Measurements from ENCODE around the gene RPL9. TPM values are rescaled to one million over a fixed set of nuclear protein-coding genes. Genes with fewer than 3 reads are reported as not detected.

Gene RPL9
- 2,148 and 2,808 TPM in 2 replicates for total RNA-seq (2016; rRNA removed; fragmentation: Illumina TruSeq; extraction: Trizol)
- 2,980 and 3,556 TPM in 2 replicates for total RNA-seq (2016; cell fraction: cytosol; rRNA removed; fragmentation: Illumina TruSeq; extraction: Trizol; ENCODE audit: low read depth)
- total RNA-seq (2016; cell fraction: insoluble cytoplasmic fraction; rRNA removed; fragmentation: Illumina TruSeq; extraction: Trizol): 2,243 and 2,719 TPM in 2 replicates
- total RNA-seq (2016; cell fraction: membrane; rRNA removed; fragmentation: Illumina TruSeq; extraction: Trizol): 4,819 and 5,825 TPM in 2 replicates
- 939 and 947 TPM in 2 replicates for total RNA-seq (2016; cell fraction: nucleus; rRNA removed; fragmentation: Illumina TruSeq; extraction: Trizol)
- polyA plus RNA-seq (2011; rRNA removed): 849 and 993 TPM in 2 replicates
- polyA plus RNA-seq (2011; cell fraction: cytosol; rRNA removed): 1,096 and 1,918 TPM in 2 replicates
- 226 and 300 TPM in 2 replicates for polyA plus RNA-seq (2011; cell fraction: nucleus; rRNA removed)
- polyA plus RNA-seq (2012): 2,363 and 2,846 TPM in 2 replicates
- 1,711 and 1,965 TPM in 2 replicates for polyA plus RNA-seq (2016; cell fraction: cytosol; fragmentation: Illumina TruSeq; extraction: Trizol; ENCODE audit: low read depth)
- polyA plus RNA-seq (2016; cell fraction: insoluble cytoplasmic fraction; fragmentation: Illumina TruSeq; extraction: Trizol; ENCODE audit: low read depth): 1,418 and 1,522 TPM in 2 replicates
- polyA plus RNA-seq (2016; cell fraction: membrane; fragmentation: Illumina TruSeq; extraction: Trizol; ENCODE audit: low read depth): 2,738 and 2,765 TPM in 2 replicates
- polyA plus RNA-seq (2016; cell fraction: nucleus; fragmentation: Illumina TruSeq; extraction: Trizol; ENCODE audit: insufficient read depth, low read depth): 819 and 843 TPM in 2 replicates
- 55.2 and 89.0 TPM in 2 replicates for polyA minus RNA-seq (2011; rRNA and poly(A)+ RNA removed; ENCODE audit: low replicate concordance)
- polyA minus RNA-seq (2011; cell fraction: cytosol; rRNA and poly(A)+ RNA removed): 458 and 550 TPM in 2 replicates
- 350 and 404 TPM in 2 replicates for polyA minus RNA-seq (2011; cell fraction: nucleus; rRNA and poly(A)+ RNA removed)
- Bru-seq, nascent RNA: percentile 99 among the genes with signal in this experiment
- percentile 99 among the genes with signal in this experiment for BruChase-seq, experiment 1, labeled RNA remaining after a 6-hour chase
- BruChase-seq, experiment 2, labeled RNA remaining after a 2-hour chase: percentile 99 among the genes with signal in this experiment
- long read RNA-seq, experiment 1, transcript RPL9-203 (7 exons, 1,127 nt): minor isoform, 66 of 350 reads
- long read RNA-seq, experiment 1, transcript RPL9-214 (8 exons, 2,354 nt): major isoform, 243 of 350 reads
- long read RNA-seq, experiment 1, partial matches to known transcripts: 8 of 350 reads
- long read RNA-seq, experiment 1, other reads (novel, unspliced or antisense): 26 of 350 reads
- long read RNA-seq, experiment 2, transcript RPL9-203 (7 exons, 1,127 nt): major isoform, 319 of 452 reads
- long read RNA-seq, experiment 2, transcript RPL9-213 (4 exons, 973 nt): minor isoform, 7 of 452 reads
- long read RNA-seq, experiment 2, transcript RPL9-210 (3 exons, 619 nt): minor isoform, 5 of 452 reads
- long read RNA-seq, experiment 2, transcript RPL9-214 (8 exons, 2,354 nt): minor isoform, 19 of 452 reads
- long read RNA-seq, experiment 2, partial matches to known transcripts: 32 of 452 reads
- long read RNA-seq, experiment 2, other reads (novel, unspliced or antisense): 70 of 452 reads

- in situ Hi-C loops (cut with HindIII; ENCODE audit: extremely low pct_ligation_motif_present, low pct_unique_long_range_greater_than_20kb) (no loop called here), intact Hi-C loops (cut with micrococcal nuclease; ENCODE audit: unreplicated experiment) (loop anchor here (2.0 kb wide), 1 partner anchor 48 kb away; no protein-coding TSS in a partner anchor)
- POLR2A ChIA-PET: interaction anchor here (0.6 to 4.0 kb wide), 27 partner anchors 8 to 597 kb away, joined by 3 to 50 read pairs (median 5); partner anchors contain the start of genes KLB, RFC1, SMIM14 and UBE2K
- ATAC-seq: peak; percentile 95
- Histone ChIP-seq H2AFZ (ENCODE audit: low read length) (no peak within 1 kb of the TSS), H3K36me3 (replicated peaks in 1 of 2; ENCODE audit: control insufficient read depth in 1 of 2, insufficient read depth in 2 of 2, low read length in 2 of 2) (peaks cover 8 to 46% of the 10 kb centered on the region in 2 experiments), H4K20me1 (ENCODE audit: insufficient read depth, low read length) (peaks cover 39% of the 10 kb centered on the region), H3K27me3 (ENCODE audit: control insufficient read depth in 1 of 2, insufficient read depth in 2 of 2, low read length in 2 of 2) (no peaks in the 10 kb centered on the region; a peak in 1 of 5 replicates), H3K27ac (ENCODE audit: extremely low read length, insufficient read depth, low read length) (peak within 1 kb of the TSS; percentile 87), H3K4me3 (replicated peaks in 1 of 3; ENCODE audit: insufficient read depth in 1 of 3, low read depth in 2 of 3, low read length in 3 of 3) (peak within 1 kb of the TSS; percentile 84 to 97 (median 93)), H3K79me2 (ENCODE audit: insufficient read depth, low read length) (peaks cover 52% of the 10 kb centered on the region), H3K9me3 (ENCODE audit: low read length) (no peaks in the 10 kb centered on the region), H3K9ac (ENCODE audit: insufficient read depth, low read depth, low read length) (peak within 1 kb of the TSS; percentile 97), H3K4me2 (ENCODE audit: low read depth, low read length) (peak within 1 kb of the TSS; percentile 91), H3K4me1 (ENCODE audit: insufficient read depth, low read length) (peaks cover 51% of the 10 kb centered on the region)
- peak; percentile 87 for FAIRE-seq
- under 1% methylated on average over 24 of the region's 55 CpGs for WGBS (ENCODE audit: low lambda C conversion rate)
- CTCF ChIA-PET (ENCODE audit: low intra/inter-chr PET ratio, low total read pairs): no interaction called here
- no TSS peak for BruUV-seq (replicated peaks)
- peak; percentile 96 for DNase-seq (ENCODE audit: low spot score)
- no peak; the same call in 1 of the 2 replicates for TF ChIP-seq KDM3A (CRISPR knock-in tag; IDR thresholded peaks at IDR 0.05; ENCODE audit: low read depth)
- no peak for TF ChIP-seq ZFP36L2 (CRISPR knock-in tag; IDR thresholded peaks at IDR 0.05)
- peak; percentile 98 for TF ChIP-seq ZFX (CRISPR knock-in tag; IDR thresholded peaks at IDR 0.05; ENCODE audit: low read depth)
- TF ChIP-seq ZEB1 (IDR thresholded peaks at IDR 0.05; ENCODE audit: insufficient replicate concordance, low read depth): peak; percentile 55
- TF ChIP-seq BRF2 (CRISPR knock-in tag; IDR thresholded peaks at IDR 0.05): peak; percentile 20; the same call in 1 of the 2 replicates
- TF ChIP-seq ZNF430 (CRISPR knock-in tag; IDR thresholded peaks at IDR 0.05): no peak; the same call in none of the 2 replicates
- TF ChIP-seq ZSCAN30 (CRISPR knock-in tag; IDR thresholded peaks at IDR 0.05): 0 out of 2 replicates have a peak, but pooled peaks have one; percentile 15
- peak; percentile 77 for TF ChIP-seq HNRNPLL (IDR thresholded peaks at IDR 0.05; ENCODE audit: low read depth, low read length, poor library complexity, severe bottlenecking)
- peak; percentile 58; the same call in 1 of the 2 replicates for TF ChIP-seq ZMAT3 (CRISPR knock-in tag; conservative IDR thresholded peaks at IDR 0.05)
- no peak for TF ChIP-seq MIER2 (CRISPR knock-in tag; IDR thresholded peaks at IDR 0.05)
- no peak for TF ChIP-seq ZNF564 (CRISPR knock-in tag; IDR thresholded peaks at IDR 0.05)
- no peak for TF ChIP-seq RARA (CRISPR knock-in tag; IDR thresholded peaks at IDR 0.05)
Observed at GRCh38 chr4:39458505-39459300, at the start of gene RPL9, which contains the start of gene LIAS. TSS of gene RPL9 (minus strand) at chr4:39458922. CDS start at chr4:39458439, 483 bp downstream. TSS of gene LIAS (plus strand) at chr4:39459056. CDS start at chr4:39459118, 62 bp downstream.

All from HepG2 (cell line).